ENCODE data around the gene DCAKD. TPM values are rescaled to one million over a fixed set of nuclear protein-coding genes. Genes with fewer than 3 reads are reported as not detected.

DCAKD gene, protein sequence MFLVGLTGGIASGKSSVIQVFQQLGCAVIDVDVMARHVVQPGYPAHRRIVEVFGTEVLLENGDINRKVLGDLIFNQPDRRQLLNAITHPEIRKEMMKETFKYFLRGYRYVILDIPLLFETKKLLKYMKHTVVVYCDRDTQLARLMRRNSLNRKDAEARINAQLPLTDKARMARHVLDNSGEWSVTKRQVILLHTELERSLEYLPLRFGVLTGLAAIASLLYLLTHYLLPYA
- 19.0 and 22.5 TPM in 2 replicates for total RNA-seq

DNA sequence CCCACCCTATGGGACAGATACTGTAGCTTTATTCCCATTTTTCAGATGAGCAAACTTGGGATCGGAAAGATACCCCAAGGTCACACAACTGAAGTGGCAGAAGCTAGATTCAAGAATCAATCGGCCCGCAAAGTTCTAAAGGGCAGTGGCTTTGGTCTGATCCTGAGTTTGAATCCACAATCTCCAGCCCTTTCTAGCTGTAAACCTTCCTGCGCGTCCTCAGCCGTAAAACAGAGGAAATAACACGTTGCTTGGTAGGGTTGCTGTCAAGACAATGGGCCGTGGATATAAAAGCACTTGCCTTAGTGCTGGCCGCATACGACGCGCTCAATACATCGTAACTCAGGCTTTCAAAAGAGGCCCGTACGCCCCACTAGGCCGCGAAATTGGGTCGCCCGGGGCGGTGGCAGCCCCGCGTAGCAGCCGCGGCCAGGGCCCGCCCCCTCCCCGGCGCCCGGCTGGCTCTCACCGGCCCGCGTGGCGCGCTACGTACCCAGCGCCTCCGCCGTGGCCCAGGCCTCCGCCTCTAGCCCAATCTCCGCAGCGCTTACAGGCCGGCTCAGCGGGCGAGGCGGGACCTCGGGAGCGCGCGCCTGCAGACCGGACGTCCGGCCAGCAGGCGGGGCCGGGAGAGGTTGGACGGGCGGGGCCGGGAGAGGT is at the start of gene DCAKD:
TSS of gene DCAKD (minus strand) at position 573 of the 660 bp plus-strand sequence. CDS start 16,747 bp downstream, outside the sequence.

DNA sequence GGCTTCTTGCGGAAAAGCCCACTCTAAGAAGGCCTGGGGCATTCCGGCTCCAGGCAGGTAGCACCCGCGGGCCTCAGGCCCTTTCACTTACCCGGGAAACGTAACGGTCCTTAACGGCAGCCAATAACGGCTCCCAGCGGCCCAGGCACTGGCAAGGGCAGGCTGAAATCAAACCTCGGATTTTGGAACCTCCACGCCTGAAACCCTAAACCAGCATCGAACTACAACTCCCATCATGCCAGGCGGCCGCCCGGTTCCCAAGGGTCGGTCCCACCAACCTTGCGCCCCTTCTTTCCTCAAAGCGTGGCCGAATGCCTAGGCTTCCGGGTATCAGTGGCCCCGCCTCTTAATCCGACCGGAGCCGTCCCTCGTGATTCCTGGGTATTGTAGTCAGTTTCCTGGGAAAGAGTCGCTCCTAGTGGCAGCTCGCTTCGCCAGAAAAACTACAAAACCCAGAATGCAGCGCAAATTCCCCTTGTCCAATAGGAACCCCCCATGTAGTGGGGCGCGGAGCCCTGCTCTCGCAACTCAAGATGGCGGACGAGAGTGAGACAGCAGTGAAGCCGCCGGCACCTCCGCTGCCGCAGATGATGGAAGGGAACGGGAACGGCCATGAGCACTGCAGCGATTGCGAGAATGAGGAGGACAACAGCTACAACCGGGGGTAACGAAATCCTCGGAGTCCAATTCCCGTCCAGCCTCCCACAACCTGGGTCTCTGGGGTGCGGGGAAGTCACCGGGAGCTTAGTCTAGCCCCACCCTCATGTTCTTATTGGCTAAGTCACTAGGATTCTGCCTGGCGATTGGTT is 9.6 kb upstream of the DCAKD start, which contains the start of gene NMT1:
TSS of gene NMT1 (plus strand) at position 521 of the 809 bp plus-strand sequence. CDS start at position 534, 13 bp downstream.

Other genes starting within 250 kb of the DCAKD start
- gene GJC1, start 221.3 kb downstream of the DCAKD start, total RNA-seq = 17.8 and 19.0 TPM in 2 replicates
- gene HIGD1B, start 203.7 kb downstream of the DCAKD start, total RNA-seq = not detected in 2 replicates
- gene EFTUD2, start 152.2 kb downstream of the DCAKD start, total RNA-seq = 87.9 and 100 TPM in 2 replicates
- gene GFAP, start 136.1 kb downstream of the DCAKD start, total RNA-seq = 0.44 TPM in 1 of 2 replicates, not detected in the other
- gene KIF18B, start 103.9 kb downstream of the DCAKD start, total RNA-seq = 1.7 and 2.6 TPM in 2 replicates
- gene C1QL1, start 83.3 kb downstream of the DCAKD start, total RNA-seq = 0.31 and 0.66 TPM in 2 replicates
- gene NMT1, start 9.7 kb upstream of the DCAKD start, total RNA-seq = 49.2 and 82.8 TPM in 2 replicates
- 27.3 and 57.7 TPM in 2 replicates for gene PLCD3, start 80.9 kb upstream of the DCAKD start, total RNA-seq
- gene ACBD4, start 84.1 kb upstream of the DCAKD start, total RNA-seq = 7.1 and 8.1 TPM in 2 replicates
- 10.6 and 11.6 TPM in 2 replicates for gene HEXIM1, start 96.8 kb upstream of the DCAKD start, total RNA-seq
- 7.7 and 7.9 TPM in 2 replicates for gene HEXIM2, start 110.2 kb upstream of the DCAKD start, total RNA-seq
- gene FMNL1, start 170.3 kb upstream of the DCAKD start, total RNA-seq = 0.06 and 0.13 TPM in 2 replicates
- gene SPATA32, start 210.5 kb upstream of the DCAKD start, total RNA-seq = under 0.01 and 0.06 TPM in 2 replicates